NCI-H187 treated with DMSO at 0.1 percent for 48 hours (cell line): Measurements from ENCODE around the gene PDGFA.

Source experiments
- DNase-seq: peaks from one replicate; lab custom pipeline; 2025; lab: John Stamatoyannopoulos, UW

Gene PDGFA

GRCh38 chr7:459584-460373 lies 59.9 kb downstream of the PDGFA start:
- no peak for DNase-seq

GRCh38 chr7:458511-459245 lies 61.0 kb downstream of the PDGFA start:
- DNase-seq = no peak

GRCh38 chr7:457814-458510 lies 61.7 kb downstream of the PDGFA start:
- DNase-seq = no peak

- DNase-seq = no peak
Observed at GRCh38 chr7:455110-455928, 64.3 kb downstream of the PDGFA start.

GRCh38 chr7:454356-455109 lies 65.1 kb downstream of the PDGFA start:
- no peak for DNase-seq

GRCh38 chr7:453597-454306 lies 65.9 kb downstream of the PDGFA start:
- DNase-seq = no peak

GRCh38 chr7:452791-453455 lies 66.7 kb downstream of the PDGFA start:
- DNase-seq = no peak

- no peak for DNase-seq
Observed at GRCh38 chr7:452226-452751, 67.4 kb downstream of the PDGFA start.

- no peak for DNase-seq
Observed at GRCh38 chr7:451255-452225, 68.1 kb downstream of the PDGFA start.

GRCh38 chr7:450741-451140 lies 68.9 kb downstream of the PDGFA start:
- DNase-seq = no peak

- DNase-seq = no peak
Observed at GRCh38 chr7:450036-450435, 69.6 kb downstream of the PDGFA start.

GRCh38 chr7:449324-450019 lies 70.2 kb downstream of the PDGFA start:
- DNase-seq = no peak

GRCh38 chr7:447523-447922 lies 72.1 kb downstream of the PDGFA start:
- no peak for DNase-seq
